Calu3 (cell line): ENCODE results near the gene VWA7. TPM values are rescaled to one million over a fixed set of nuclear protein-coding genes. Genes with fewer than 3 reads are reported as not detected.

ENCODE experiments used
- BruUV-seq: library from RNA; stranded (reverse); fragments of 400-500 nt; replicated peaks from 2 replicates; lab custom pipeline; 2021; lab: Mats Ljungman, UMichigan
- CTCF ChIA-PET: fragments of 300-600 bp; sonication (Branson Sonifier 250); formaldehyde crosslinking; loops from one replicate; lab custom pipeline; 2022; ENCODE audit warnings: antibody characterized with exemption; lab: Charles Lee
- DNase-seq: peaks from one replicate; pipeline ENCODE4 v3.0.0; 2022
- H3K27ac Mint-ChIP-seq: one replicate; pipeline ENCODE4 v1.8.0; 2022; ENCODE audit warnings: mixed read lengths; ENCODE audit not compliant: unreplicated experiment
- H3K27me3 Mint-ChIP-seq: one replicate; pipeline ENCODE4 v1.8.0; 2022; ENCODE audit warnings: mixed read lengths; ENCODE audit not compliant: unreplicated experiment
- H3K36me3 Mint-ChIP-seq: one replicate; pipeline ENCODE4 v1.8.0; 2022; ENCODE audit warnings: mild to moderate bottlenecking, moderate library complexity, mixed read lengths; ENCODE audit not compliant: insufficient read depth, unreplicated experiment
- H3K4me1 Mint-ChIP-seq: one replicate; pipeline ENCODE4 v1.8.0; 2022; ENCODE audit warnings: mild to moderate bottlenecking, low read depth, mixed read lengths; ENCODE audit not compliant: unreplicated experiment
- H3K4me3 Mint-ChIP-seq: one replicate; pipeline ENCODE4 v1.8.0; 2022; ENCODE audit warnings: mild to moderate bottlenecking, low read depth, moderate library complexity, mixed read lengths; ENCODE audit not compliant: unreplicated experiment
- H3K9me3 Mint-ChIP-seq: one replicate; pipeline ENCODE4 v1.8.0; 2022; ENCODE audit warnings: low read depth, mixed read lengths; ENCODE audit not compliant: unreplicated experiment
- CTCF ChIP-seq: fragments of 200-600 bp; IDR thresholded peaks from one replicate; pipeline ENCODE4 v1.8.0; 2022; ENCODE audit warnings: antibody characterized with exemption; ENCODE audit not compliant: unreplicated experiment
- intact Hi-C: fragments of 100-400 bp; cut with micrococcal nuclease; formaldehyde crosslinking; loops from one replicate; pipeline ENCODE4 v1.10.0; 2022; ENCODE audit not compliant: unreplicated experiment
- total RNA-seq: library from RNA; stranded (reverse); gene quantifications from 2 replicates; pipeline ENCODE4 v1.2.3, GENCODE V29; 2022

VWA7 gene
- total RNA-seq, 1 experiment from 2014 or later, result 22.1 TPM

- no peak for DNase-seq
- H3K4me3 Mint-ChIP-seq, result no peak overlapping the region
- CTCF ChIA-PET, result interaction anchor here (0.5 to 0.8 kb wide), 3 partner anchors 43 to 74 kb away, joined by 3 to 4 read pairs (median 3); no protein-coding TSS in a partner anchor
- TF ChIP-seq CTCF, result no peak
- H3K36me3 Mint-ChIP-seq, result peaks cover 94% of the 10 kb centered on the region
- H3K4me1 Mint-ChIP-seq, result peaks cover 34% of the 10 kb centered on the region
- H3K27ac Mint-ChIP-seq, result no peak overlapping the region
- H3K27me3 Mint-ChIP-seq, result no peaks in the 10 kb centered on the region
- no peaks in the 10 kb centered on the region for H3K9me3 Mint-ChIP-seq
- no TSS peak for BruUV-seq
- intact Hi-C loops, result loop anchor here (5.0 to 10.0 kb wide), 3 partner anchors 43 to 166 kb away; partner anchors contain the start of genes CFB and NEU1
Measured at GRCh38 chr6:31778999-31779885, 2.1 kb upstream of the VWA7 start.

GRCh38 chr6:31778193-31778592, 1.1 kb upstream of the VWA7 start:
- no peak for TF ChIP-seq CTCF
- peak overlapping the region; percentile 94 for H3K27ac Mint-ChIP-seq
- no peaks in the 10 kb centered on the region for H3K27me3 Mint-ChIP-seq
- CTCF ChIA-PET, result interaction anchor here (0.7 to 1.9 kb wide), 5 partner anchors 8 to 75 kb away, joined by 3 to 8 read pairs (median 3); partner anchors contain the start of genes ABHD16A and CLIC1
- no TSS peak for BruUV-seq
- peaks cover 88% of the 10 kb centered on the region for H3K36me3 Mint-ChIP-seq
- H3K9me3 Mint-ChIP-seq, result no peaks in the 10 kb centered on the region
- DNase-seq, result no peak
- intact Hi-C loops, result loop anchor here (5.0 to 10.0 kb wide), 3 partner anchors 44 to 167 kb away; partner anchors contain the start of genes CFB and NEU1
- H3K4me3 Mint-ChIP-seq, result no peak overlapping the region
- H3K4me1 Mint-ChIP-seq, result peaks cover 34% of the 10 kb centered on the region

GRCh38 chr6:31777667-31778050, 531 bp upstream of the VWA7 start:
- BruUV-seq, result TSS peak; percentile 66
- no peaks in the 10 kb centered on the region for H3K9me3 Mint-ChIP-seq
- H3K27me3 Mint-ChIP-seq, result no peaks in the 10 kb centered on the region
- peaks cover 88% of the 10 kb centered on the region for H3K36me3 Mint-ChIP-seq
- peaks cover 40% of the 10 kb centered on the region for H3K4me1 Mint-ChIP-seq
- CTCF ChIA-PET, result interaction anchor here (0.7 to 1.9 kb wide), 12 partner anchors 8 to 925 kb away, joined by 3 to 13 read pairs (median 4); partner anchors contain the start of genes ABHD16A, CFB, CLIC1 and LSM2
- TF ChIP-seq CTCF, result no peak
- H3K4me3 Mint-ChIP-seq, result peak overlapping the region; percentile 65
- H3K27ac Mint-ChIP-seq, result peak overlapping the region; percentile 94
- intact Hi-C loops, result loop anchor here (5.0 to 10.0 kb wide), 3 partner anchors 45 to 167 kb away; partner anchors contain the start of genes CFB and NEU1
- no peak for DNase-seq

GRCh38 chr6:31776485-31776988, 591 bp downstream of the VWA7 start:
- CTCF ChIA-PET, result interaction anchor here (0.6 to 2.3 kb wide), 8 partner anchors 15 to 176 kb away, joined by 3 to 16 read pairs (median 4); partner anchors contain the start of genes CFB and MSH5
- H3K4me1 Mint-ChIP-seq, result peaks cover 43% of the 10 kb centered on the region
- no peaks in the 10 kb centered on the region for H3K9me3 Mint-ChIP-seq
- intact Hi-C loops, result loop anchor here (5.0 to 10.0 kb wide), 3 partner anchors 46 to 168 kb away; partner anchors contain the start of genes CFB and NEU1
- peak overlapping the region; percentile 65 for H3K4me3 Mint-ChIP-seq
- peak overlapping the region; percentile 94 for H3K27ac Mint-ChIP-seq
- H3K36me3 Mint-ChIP-seq, result peaks cover 77% of the 10 kb centered on the region
- TF ChIP-seq CTCF, result no peak
- BruUV-seq, result TSS peak; percentile 78
- no peaks in the 10 kb centered on the region for H3K27me3 Mint-ChIP-seq
- DNase-seq, result peak; percentile 46
